Measurements from ENCODE around the gene EFNA1.
A peak's percentile ranks its signal among the peaks of the same experiment; 100 is the strongest.

GRCh38 chr1:155079487-155080311 lies 48.0 kb upstream of the EFNA1 start:
- TF ChIP-seq EP300 (conservative IDR thresholded peaks at IDR 0.05; ENCODE audit: poor library complexity, severe bottlenecking) (no peak), EZH2 (IDR thresholded peaks at IDR 0.05; ENCODE audit: borderline replicate concordance, insufficient read depth, low read length, poor library complexity, severe bottlenecking) (no peak), CTCF (IDR thresholded peaks at IDR 0.05; ENCODE audit: poor library complexity, severe bottlenecking) (peak; percentile 17), POLR2AphosphoS5 (IDR thresholded peaks at IDR 0.05) (peak; percentile 63), RAD21 (conservative IDR thresholded peaks at IDR 0.05) (no peak)
- TF ChIP-seq, protein P1, sequence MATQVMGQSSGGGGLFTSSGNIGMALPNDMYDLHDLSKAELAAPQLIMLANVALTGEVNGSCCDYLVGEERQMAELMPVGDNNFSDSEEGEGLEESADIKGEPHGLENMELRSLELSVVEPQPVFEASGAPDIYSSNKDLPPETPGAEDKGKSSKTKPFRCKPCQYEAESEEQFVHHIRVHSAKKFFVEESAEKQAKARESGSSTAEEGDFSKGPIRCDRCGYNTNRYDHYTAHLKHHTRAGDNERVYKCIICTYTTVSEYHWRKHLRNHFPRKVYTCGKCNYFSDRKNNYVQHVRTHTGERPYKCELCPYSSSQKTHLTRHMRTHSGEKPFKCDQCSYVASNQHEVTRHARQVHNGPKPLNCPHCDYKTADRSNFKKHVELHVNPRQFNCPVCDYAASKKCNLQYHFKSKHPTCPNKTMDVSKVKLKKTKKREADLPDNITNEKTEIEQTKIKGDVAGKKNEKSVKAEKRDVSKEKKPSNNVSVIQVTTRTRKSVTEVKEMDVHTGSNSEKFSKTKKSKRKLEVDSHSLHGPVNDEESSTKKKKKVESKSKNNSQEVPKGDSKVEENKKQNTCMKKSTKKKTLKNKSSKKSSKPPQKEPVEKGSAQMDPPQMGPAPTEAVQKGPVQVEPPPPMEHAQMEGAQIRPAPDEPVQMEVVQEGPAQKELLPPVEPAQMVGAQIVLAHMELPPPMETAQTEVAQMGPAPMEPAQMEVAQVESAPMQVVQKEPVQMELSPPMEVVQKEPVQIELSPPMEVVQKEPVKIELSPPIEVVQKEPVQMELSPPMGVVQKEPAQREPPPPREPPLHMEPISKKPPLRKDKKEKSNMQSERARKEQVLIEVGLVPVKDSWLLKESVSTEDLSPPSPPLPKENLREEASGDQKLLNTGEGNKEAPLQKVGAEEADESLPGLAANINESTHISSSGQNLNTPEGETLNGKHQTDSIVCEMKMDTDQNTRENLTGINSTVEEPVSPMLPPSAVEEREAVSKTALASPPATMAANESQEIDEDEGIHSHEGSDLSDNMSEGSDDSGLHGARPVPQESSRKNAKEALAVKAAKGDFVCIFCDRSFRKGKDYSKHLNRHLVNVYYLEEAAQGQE (IDR thresholded peaks at IDR 0.05; ENCODE audit: borderline replicate concordance), result peak; percentile 14

Data from neural cell (in vitro differentiated cells).